ENCODE measurements around the gene BIRC7.
"Not testable (repeated sequence)": the region's sequence is repeated elsewhere in the genome, so short reads cannot be mapped to it uniquely, and the experiment has no call there.

Gene BIRC7

DNA sequence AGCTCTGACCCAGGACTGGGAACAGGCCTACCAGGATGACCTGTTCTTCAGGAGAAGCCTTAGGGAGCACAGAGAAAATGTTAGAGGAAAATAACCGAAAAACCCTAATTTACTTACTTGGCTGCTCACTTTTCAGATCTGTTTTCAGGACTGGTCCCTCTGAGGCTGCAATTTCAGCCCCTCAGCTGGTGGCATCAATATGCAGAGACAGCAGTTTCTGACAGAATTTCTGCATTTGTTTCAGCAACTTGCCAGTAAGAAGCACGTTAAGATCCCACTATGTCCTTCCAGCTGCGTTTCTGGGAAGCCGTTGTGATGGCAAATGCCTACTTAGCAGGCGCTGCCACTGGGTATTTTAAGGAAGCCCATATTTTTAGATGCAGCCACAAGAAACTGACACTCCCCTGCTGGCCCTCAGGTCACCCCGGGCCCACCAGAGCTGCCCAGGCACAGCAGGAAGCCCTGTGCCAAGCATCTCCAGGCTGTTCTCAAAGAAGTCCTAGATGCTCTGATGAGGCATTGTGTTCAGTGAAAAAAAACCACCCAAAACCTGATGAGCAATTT, 27.3 kb upstream of the BIRC7 start:
- DNase-seq: no peak

DNA sequence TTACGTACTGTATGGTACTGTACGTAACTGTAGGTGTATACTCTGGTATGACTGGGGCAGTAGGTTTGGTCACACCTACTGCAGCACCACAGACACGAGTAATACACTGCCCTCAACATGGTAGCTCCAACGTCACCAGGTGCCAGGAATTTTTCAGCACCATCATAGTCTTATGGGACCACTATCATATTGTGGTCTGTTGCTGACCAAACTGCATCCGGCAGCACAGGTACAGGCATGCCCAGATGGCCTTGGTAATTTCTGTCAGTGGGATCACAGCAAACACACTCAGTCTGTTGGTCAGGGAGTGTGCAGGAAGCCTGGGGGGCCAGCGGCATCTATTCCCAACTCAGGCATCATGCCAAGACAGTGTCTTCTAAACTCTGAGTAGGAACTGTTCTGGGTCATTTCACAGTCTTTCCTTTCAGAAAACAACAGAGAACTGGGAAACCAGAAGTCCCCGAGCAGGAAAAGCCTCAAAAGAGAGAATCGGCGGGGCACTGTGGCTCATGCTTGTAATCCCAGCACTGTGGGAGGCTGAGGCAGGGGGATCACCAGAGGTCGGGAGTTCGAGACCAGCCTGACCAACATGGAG, 25.6 kb upstream of the BIRC7 start:
- DNase-seq: no peak

DNA sequence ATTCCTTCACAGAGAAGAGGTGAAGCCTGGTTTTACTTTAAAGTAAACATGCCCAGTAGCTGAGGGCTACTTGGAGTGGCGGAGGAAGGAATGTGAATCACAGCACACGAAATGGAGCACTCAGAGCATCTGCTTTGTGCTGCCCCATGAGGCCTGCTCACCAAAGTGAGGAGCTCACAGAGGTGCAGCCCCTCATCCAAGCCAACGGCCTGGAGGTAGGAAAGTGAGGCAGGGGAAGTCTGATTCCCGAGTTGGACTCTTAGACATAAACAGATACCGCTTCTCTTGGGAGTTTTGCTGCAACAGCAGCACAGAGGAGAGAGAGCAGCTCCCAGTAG, 23.3 kb upstream of the BIRC7 start:
- DNase-seq: no peak

DNA sequence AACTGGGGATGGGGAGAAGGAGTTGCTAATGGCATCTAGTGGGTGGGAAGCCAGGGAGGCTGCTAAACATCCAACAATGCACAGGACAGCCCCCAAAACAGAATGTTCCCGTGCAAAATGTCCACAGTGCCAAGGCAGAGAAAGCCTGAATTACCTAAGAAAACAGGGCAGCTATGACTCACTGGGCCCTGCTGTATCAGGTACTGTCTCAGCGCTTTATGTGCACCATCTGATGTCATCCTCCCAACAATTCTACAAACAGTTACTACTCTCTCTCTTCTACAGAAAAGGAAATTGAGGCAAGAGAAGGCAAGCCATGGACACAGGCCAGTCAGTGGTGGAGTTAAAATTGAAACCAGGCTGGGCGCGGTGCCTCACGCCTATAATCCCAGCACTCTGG, 22.9 kb upstream of the BIRC7 start:
- DNase-seq: no peak

DNA sequence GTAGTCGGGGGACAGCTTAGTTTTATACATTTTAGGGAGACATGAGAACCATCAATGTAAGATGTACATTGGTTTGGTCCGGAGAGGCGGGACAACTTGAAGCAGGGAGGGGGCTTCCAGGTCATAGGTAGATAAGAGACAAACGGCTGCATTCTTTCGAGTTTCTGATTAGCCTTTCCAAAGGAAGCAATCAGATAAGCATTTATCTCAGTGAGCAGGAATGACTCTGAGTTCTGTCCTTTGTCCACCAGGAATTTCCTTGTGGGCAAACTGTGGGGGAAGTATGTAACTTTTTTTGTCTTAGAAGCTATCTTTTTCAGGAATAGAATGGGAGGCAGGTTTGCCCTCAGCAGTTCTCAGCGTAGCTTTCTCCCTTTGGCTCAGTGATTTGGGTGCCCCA, 21.2 kb upstream of the BIRC7 start:
- no peak for DNase-seq

DNA sequence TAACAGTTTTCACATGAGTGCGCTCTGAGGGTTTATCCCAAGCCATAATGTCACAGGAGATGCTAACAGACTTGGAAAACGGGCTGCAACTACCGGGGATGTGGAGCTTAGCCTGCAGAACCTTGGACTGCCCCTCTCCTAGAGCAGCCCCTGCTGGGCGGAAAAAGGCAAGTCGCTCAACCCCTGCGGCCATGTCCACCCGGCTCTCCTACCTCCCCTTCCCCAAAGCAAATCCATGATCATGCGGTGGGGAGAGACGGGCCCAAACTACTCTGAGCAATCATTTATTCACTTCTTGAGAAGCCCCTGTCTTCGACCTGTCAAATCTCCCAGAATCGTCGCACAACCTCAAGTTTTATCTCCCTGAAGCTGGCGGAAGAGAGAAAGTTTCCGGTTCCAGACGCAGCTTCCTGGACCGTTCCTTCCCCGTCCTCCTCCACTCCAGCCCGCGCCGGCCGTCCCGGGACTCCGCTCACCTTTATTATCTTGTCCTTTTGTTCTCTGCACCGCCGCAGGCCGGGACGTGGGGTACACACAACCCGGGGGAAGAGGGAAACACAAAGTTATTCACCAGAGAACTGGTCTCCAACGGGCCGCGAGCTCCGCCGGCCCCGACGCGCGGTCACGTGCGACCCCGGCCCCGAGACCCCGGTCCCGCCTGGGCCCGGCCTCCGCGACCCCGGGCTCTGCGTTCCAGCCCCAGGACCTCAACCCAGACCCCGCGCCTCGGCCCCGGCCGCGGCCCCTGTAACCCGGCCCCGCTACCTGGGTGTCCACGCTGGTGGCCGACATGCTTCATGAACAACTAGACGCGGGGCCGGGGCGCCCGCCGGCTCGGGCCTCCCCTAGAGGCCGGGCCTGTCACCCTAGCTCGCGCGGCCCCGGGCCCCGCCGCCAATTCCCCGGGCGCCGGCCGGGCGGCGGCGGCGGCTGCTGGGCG, 20.3 kb upstream of the BIRC7 start:
- no peak for DNase-seq

DNA sequence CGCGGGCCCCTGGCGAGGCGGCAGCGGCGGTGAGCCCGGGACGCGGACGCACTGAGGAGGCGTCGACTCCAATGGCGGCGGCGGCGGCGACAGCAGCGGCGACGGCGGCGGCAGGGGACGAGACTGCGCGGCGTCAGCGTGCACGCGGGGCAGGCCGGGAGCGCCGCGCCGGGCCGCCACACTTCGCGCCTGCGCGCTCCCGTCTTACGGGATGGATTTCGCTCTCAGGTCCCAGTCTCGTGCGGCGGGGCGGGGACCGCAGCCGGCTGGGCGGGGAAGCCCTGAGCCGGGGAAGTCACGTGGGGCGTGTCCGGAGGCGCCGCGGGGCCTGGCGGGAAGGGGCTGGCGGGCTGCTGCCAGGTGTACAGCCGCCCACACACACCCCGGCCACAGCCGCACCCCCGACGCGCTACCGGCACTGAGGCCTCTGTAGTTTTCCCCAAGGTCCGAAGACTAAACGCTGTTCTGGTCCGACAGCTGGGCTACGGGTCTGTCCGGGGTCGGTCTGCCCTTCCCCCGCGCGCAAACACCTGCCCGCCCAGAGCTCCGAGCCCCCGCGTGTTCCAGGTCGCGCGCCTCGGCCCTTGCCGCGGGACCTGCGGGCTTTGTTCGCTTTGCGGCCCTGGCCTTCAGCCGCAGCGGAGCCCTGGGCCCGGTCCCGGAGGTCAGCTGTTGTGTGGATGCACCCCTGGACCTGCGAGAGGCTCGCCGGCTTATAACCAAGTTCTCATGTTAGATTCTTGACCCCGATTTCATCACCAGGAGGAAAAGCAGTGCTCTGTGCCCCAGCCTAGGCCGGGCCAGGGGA, 19.5 kb upstream of the BIRC7 start, which contains the start of gene YTHDF1:
Gene YTHDF1, minus strand, starts transcription at position 91 of the 808 bp plus-strand sequence. CDS start 239 bp downstream, outside the sequence.
- peak; percentile 59 for DNase-seq

DNA sequence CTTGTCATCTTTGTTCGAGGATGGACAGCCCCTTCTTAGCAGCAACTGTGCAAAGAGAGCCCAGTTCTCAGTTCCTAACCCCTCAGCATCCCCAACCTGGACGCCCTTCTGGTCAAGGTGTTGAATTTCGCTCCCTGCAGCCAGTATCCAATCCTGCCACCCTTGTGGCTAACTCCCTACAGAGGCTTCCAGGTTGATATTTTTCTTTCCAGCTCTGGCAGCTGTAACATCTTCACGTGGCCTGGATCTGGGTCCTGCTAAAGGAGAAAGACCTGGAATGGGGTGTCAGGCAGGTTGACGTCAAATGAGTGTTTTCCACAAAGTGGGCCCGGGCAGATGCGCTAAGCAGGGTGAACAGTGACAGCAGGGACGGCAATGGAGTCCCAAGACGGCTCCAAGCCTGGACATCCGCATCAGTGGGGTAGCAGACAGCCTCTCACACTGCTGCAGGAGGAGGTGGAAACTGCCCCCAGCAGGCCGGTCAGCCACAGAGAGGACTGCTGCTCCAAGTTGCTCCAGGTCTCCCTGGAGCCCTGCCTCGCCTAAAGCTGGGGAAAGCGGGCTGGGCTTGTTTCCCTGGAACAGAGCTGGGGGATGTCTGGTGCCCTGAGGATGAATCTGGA, 18.7 kb upstream of the BIRC7 start:
- no peak for DNase-seq

DNA sequence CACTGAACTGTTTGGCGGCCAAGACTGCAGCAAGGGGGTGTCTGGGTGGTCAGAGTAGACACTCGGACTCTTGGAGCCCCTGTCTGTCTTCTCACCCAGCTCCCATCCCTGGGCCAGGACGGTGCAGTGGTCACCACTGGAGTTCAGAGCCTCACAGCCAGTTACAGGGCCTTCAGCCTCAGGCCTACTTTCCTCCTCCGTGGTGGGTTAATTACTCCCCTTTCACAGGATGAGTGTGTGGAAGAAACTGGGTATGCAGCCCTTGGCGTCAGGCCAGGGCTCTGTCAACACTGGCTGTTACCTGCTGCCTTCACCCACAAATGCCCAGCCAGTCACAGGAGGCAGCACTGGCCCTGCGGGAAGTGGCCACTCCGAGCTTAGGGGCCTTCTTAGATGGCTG, 18.0 kb upstream of the BIRC7 start:
- DNase-seq: no peak

DNA sequence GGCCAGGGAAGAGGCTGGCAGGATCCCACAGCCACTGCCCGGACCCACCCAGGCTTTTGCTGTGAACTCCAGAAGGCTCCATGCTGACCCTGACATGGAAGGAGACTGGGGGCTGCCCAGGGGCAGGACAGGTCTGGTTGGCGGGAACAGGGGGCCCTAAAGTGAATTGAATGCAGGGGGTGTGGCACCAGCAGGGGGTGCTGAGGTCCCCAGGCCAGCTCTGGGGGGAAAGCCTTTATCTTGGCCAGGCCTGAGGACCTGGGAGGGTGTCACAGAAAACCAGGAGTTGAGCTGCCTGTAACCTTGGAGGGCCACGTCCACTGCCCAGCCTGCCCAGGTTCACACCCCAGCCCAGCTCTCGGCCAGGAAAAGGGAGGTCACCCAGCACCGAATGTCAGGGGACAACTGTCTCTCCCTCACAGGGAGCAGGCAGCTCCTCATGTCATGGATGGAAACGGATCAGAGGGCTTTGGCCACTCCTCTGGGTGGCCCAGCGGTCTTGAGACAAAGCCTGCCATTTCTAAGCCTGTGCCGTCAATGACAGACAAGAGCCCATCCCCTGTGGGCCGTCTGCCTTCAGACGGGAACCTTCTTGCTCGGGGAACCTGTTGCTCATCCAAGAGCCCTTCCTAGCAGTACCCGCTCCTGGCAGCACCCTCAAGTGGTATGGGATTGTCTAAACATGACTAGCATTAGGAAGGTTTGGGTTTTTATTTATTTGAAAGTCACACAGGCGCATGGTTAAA, 16.8 kb upstream of the BIRC7 start:
- DNase-seq: no peak

DNA sequence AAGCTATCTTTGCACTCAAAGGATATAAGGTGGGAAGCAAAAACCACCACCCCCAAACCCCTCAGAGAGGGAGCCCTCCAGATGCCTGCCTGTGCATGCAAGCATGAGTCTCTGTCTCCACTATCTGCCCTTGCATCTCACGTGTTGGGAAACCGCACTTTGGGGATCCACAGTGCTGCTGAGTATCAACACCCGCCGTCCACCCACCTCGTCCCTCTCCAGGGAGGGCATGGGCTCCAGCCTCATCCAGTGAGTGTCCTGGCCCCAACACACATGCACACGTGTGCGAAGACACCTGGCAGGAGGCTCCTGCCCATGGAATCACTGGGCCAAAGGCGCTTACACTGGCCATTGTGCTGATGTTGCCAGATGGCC, 16.3 kb upstream of the BIRC7 start:
- DNase-seq: no peak

DNA sequence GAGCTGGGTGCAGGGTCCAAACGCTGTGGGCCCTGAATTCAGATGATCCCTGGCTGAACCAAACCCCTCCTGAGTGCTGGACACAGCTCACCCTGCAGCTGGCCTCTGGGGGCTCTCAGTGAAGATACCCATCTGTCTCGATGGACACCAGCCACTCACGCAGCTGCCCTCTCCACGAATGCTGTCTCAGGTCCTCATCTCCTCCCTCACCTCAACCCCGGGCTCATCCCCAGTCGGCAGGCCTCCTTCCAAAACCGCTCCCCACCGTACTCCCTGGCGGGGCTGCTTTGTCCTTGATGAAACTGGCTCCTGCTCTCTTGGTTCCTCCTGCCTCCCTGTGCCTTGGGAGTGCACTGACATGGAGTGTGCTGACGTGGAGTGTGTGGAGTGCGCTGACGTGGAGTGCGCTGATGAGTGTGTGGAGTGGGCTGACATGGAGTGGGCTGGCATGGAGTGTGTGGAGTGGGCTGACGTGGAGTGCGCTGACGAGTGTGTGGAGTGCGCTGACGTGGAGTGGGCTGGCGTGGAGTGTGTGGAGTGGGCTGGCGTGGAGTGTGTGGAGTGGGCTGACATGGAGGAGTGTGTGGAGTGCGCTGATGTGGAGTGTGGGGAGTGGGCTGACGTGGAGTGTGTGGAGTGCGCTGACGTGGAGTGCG, 15.7 kb upstream of the BIRC7 start:
- no peak for DNase-seq

DNA sequence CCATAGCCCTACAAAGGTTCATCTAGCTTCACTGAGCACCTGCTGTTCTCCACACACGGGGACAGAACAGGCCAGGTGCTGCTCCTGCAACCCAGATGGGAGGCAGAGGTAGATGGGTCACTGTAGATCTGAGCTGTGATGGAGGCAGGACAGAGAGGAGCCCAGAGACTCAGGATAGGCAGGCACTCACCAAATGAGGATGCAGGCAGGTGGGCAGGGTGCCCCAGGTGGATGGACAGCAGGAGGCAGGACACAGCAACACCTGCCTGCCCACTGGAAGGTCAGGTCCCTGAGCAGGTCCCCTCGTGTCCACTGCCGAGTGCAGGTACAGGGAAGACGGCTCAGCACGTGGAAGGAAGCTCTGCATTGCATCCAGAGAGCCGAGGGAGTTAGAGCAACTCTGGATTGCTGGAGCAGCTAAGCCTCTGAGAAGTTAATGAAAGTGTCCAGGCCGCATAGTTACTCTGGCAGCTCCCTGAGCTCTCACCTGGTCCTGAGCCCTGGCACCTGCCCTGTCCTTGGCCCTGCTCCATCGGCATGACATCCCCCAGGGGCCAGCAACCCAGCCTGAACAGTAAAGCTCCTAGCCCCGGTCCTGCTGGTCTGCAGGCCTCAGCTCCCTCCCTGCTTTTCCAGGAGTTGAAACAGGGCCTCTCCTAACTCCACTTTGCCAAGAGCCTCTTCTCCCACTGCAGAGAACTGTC, 14.9 kb upstream of the BIRC7 start:
- no peak for DNase-seq

DNA sequence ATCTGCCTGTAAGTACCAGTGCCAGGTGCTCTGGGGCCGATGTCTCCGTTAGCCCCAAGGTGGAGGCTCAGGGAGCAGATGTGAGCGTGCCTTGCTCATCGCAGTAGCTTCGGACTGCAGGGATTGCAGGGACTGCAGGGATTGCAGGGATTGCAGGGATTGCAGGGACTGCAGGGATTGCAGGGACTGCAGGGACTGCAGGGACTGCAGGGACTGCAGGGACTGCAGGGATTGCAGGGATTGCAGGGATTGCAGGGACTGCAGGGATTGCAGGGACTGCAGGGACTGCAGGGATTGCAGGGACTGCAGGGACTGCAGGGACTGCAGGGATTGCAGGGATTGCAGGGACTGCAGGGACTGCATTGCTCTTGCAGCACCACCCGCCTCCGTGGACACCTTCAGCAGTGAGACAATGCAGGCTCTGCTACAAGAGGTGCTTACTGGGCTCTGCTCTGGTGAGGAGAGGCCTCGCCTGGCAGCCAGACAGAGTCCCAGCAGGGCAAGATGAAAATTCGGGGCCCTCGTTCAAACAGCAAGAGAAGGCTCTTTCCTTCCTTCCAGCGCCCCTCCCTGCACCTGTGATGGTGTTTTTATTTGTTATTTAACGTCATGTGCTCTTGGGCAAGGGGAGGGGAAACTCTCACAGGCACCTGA, 14.2 kb upstream of the BIRC7 start:
- DNase-seq: not testable (repeated sequence)

DNA sequence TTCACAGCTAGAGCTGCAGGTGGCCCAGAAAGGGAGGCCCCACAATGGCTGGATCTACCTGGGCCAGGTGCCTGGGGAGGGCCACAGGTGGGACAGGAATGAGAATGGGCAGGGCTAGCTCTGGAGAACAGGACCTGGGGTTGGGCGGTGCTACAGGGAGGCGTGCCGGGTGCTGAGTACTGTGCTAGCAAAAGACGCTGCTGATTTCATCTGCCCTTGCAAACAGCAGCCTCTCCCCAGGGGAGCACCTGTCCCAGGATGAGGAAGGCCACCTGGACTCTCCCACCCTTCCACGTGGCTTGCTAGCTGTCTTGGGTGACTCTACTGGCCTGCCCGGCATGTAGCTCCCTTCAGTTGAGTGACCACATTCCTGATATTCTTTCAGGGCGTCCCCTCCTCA, 13.2 kb upstream of the BIRC7 start:
- no peak for DNase-seq

DNA sequence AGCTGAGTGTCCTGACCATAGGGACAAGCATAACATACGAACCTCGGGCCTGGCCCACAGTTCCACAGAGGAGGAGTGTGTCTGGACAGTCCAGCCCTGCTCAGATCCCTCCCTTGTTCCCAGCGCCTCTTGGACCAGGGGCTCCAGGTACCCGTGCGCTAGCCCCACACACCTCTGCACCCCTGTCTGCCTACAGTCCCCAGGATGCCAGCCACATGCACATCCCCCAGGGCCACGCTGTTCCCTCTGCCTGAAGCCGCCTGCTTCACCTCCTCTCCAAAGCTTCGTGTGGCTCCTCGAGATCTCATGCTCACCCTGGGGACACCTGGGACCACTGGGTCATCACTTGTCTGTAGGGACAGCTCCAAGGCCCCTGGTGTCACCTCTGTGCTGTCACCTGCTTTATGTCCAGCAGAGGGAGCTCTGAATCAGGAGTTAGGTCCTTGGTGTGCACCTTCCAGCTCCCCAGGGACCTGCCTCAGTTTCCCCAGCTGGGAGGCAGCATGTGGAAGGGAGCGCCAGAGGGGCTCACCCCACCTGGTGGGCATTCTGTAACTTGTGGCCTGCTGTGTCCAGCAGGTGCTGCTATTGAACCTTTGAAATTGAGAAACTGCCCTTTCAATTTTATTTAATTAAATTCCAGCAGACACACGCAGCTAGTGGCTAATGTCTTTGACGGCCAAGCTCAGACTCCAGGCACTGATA, 12.4 kb upstream of the BIRC7 start:
- no peak for DNase-seq

DNA sequence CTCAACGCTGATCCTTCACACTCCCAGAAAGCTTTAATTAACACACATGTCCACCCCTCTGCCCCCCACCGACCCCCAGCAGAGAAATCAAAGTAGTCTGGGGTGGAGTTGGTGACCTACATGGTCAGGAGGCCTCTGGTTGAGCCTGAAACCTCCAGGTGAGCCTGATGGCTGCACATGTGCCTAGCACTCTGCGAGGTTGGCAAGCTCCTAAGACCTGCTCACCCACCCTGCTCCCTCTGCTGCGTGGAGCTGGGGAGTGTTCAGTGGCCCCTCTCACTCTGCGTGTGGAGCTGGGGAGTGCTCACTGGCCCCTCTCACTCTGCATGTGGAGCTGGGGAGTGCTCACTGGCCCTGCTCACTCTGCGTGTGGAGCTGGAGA, 11.9 kb upstream of the BIRC7 start:
- no peak for DNase-seq

DNA sequence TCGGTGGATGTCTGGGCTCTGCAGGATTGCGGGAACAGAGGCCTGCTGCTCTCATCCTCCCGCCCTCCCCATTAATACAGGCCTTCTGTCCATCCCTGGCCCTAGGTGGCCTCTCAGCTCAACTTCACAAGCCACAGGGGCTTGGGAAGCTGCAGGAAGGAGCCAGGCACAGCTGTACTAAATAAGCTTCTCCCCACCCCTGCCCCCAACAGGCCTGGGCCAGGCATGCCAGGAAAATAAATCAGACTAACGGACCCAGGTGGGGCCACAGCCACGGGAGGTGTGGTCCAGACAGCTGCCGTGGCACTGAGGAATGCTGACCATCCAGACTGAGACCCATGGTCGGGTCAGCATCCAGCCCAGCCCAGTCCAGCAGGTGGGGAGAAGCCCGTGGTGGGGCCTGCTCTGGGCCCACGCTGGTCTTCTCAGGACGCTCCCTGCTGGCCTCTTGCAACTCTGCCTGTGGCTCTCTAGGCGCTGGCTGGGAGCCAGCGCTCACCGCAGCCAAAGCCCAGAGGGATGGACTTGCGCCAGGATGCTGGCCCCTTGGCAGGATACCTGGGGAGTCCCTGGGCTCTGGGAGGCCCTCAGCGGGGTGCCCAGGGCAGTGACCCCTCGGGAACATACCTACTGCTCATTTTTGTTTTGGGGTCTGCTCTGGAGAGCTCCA, 11.2 kb upstream of the BIRC7 start:
- DNase-seq: no peak

DNA sequence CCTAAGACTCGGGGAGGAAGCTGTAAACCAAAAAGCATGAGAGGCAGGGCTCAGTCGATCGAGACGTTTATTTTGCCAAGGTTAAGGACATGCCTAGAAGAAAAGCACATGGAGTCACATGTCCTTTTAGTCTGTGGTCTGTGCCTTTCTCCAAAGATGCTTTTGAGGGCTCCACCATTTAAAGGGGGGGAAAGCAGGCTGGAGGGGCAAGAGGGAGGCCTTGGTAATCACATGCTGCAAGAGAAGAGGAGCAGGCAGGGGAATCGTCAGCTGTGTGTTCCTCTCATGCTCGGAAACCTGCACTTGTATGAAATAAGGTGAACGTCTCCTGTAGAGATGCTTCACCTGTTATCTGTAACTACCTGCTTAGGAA, 10.6 kb upstream of the BIRC7 start:
- DNase-seq: no peak

Measured in SIG-M5 (cell line).